GM04504 (cell line): Measurements from ENCODE around the gene KLK4.
"Not testable (repeated sequence)": the region's sequence is repeated elsewhere in the genome, so short reads cannot be mapped to it uniquely, and the experiment has no call there.

Experiments
- DNase-seq: peaks from one replicate; pipeline ENCODE4 v3.0.0-alpha.2; 2012; ENCODE audit warnings: low read depth

The KLK4 gene

GRCh38 chr19:50912727-50913716, 1.8 kb upstream of the KLK4 start:
- no peak for DNase-seq

DNA sequence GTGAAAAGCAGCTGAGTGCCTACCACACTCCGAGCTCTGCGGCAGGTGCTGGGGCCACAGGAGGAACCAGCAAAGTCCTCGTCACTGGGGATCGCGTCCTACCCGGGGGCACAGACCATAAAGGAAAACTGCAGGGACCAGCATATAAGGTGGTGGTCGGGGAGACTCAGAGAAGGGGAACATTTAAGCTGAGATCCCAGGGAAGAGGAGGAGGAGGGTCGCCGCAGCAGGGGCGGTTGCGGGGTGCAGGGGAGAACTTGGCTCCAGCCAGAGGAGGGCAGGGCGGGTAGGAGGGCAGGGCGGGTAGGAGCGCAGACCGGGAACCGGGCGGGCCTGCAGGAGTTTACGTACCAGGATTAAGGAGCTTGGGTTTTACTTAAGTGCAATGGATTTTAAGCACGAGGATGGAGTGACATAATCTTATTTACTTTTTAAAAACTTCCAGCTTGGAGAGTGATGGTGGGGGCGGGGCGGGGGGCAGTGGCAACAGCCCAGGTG, 956 bp upstream of the KLK4 start:
- DNase-seq = no peak

DNA sequence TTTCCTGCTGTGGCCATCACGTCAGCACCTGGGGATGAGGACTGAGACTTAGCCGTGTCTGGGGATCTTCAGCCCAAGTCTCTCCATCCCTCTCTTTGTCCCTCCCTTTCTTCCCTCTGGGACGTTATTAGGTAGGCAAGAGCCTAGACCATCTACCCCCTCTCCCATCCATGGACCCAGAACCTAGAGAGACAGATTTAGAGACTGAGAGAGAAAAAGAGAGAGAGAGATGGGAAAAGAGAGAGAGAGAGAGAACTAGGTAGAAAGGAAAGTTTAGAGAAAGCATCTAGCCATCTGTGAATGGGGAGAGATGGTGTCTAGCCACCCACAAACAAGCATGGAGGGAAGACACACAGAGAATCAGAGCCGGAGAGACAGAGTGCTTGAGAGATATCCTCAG, 473 bp downstream of the KLK4 start:
- DNase-seq = no peak

- no peak for DNase-seq
Observed at GRCh38 chr19:50909240-50910070, 1.7 kb downstream of the KLK4 start.

DNA sequence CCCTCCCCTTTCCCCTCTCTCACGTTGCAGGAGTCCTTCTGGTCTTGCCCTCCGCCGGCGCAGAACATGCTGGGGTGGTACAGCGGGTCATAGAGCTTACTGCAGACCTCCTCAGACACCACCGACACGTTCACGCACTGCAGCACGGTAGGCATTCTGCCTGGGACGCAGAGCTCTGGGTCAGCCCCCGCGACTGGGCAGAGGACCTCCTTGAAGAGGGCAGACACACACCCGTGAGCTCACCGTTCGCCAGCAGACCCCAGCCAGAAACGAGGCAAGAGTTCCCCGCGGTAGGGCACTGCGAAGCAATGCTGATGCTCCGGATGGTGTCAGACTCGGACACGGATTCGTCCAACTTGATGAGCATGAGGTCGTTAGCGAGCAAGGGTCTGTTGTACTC, 2.9 kb downstream of the KLK4 start:
- no peak for DNase-seq

- DNase-seq = no peak
Observed at GRCh38 chr19:50906217-50906616, 5.0 kb downstream of the KLK4 start.

- DNase-seq = no peak
Observed at GRCh38 chr19:50902640-50903039, 8.6 kb downstream of the KLK4 start.

DNA sequence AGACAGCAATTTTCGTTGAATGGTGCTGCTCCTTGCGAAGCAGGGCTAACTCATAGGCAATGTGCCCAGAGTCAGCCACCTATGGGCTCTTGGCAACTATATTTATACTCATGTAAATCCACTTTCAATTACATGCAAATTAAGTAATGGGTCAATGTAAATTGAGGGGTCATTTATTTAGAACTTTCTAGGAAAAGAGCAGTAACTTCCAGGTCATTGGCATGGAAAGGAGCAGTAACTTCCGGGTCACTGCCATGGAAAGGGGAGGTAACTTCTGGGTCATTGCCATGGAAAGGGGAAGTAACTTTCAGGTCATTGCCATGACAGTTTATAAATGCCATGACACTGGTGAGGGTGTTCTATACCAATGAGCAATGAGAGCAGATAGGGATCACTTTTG, 11.6 kb downstream of the KLK4 start:
- DNase-seq = no peak

DNA sequence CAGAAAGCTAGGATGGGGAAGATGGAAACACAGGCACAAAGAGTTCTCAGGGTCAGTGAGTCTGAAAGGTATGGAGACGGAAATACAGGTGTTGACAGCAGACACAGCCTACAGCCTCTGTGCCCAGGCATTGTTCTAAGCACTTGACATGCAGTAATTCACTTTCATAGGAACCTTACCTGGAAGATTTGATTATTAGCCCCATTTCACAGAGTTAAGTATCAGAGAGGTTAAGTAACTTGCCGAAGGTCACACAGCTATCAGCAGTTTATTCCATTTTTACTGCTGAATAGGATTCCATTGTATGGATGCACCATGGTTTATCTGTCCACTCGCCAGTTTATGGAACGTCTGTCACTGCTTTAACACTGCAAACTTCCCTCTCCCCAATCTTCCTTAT, 13.2 kb downstream of the KLK4 start:
- no peak for DNase-seq

- no peak for DNase-seq
Observed at GRCh38 chr19:50897612-50898011, 13.6 kb downstream of the KLK4 start.

- DNase-seq = no peak
Observed at GRCh38 chr19:50897191-50897607, 14.0 kb downstream of the KLK4 start.

GRCh38 chr19:50896591-50897190, 14.5 kb downstream of the KLK4 start:
- peak; percentile 6 for DNase-seq

GRCh38 chr19:50896089-50896590, 15.1 kb downstream of the KLK4 start:
- not testable (repeated sequence) for DNase-seq

DNA sequence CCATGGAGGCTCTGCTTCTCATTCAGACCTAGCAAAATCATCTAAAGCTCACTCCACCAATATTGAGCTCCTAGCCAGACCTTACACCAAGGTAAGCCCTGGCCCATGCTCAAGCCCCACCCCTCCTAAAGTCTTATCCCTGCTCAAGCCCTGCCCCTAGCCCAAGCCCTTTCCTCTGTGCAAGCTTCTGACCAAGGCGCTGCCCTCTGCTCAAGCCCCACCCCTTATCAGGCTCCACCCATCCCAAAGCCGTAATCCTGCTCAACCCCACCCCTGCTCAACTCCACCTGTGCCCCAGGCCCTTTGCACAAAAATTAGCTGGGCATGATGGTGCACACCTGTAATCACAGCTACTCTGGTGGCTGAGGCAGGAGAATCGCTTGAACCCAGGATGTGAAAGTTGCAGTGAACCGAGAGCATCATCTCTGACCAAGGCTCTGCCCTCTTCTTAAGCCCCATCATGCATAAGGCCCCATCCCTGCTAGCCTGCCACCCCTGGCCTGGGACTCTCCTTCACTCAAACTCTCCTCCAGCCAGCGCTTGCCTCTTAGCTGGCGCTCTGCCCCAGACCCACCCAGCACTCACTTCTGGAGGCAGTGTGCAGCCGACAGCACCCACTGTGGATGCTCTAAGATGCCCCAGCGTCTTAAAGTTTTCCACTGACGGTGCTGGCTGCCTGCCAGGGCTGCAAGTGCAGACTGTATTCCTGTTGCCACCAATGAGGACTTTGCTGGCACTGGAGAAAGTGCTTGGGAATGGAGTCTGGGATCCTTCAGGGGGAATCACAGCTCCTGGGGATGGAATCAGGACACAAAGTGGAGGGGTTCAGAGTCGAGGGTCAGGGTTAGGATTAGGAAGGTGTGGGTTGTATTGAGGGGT, 16.5 kb downstream of the KLK4 start:
- DNase-seq = no peak

- no peak for DNase-seq
Observed at GRCh38 chr19:50893047-50893736, 18.0 kb downstream of the KLK4 start.

- no peak for DNase-seq
Observed at GRCh38 chr19:50891253-50891625, 20.0 kb downstream of the KLK4 start.

GRCh38 chr19:50890422-50891252, 20.6 kb downstream of the KLK4 start:
- DNase-seq = no peak

DNA sequence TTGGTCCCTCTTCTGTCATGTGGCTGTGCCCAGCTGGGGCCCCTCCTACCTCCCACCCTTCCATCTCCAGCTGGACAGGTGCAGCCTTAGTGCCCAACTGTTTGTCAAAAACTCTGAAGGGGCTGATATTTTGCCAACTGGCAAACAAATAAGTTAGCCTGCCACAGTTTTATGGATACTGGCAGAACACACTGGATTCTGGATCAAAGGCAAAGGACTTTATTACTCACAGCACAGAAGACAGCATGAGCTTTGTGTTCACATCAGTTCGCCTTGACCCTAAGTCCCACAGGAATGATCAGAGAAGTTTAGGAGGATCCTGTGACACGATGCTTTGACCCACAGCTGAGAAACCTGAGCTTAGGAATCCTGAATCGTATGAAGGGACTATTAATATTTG, 21.6 kb downstream of the KLK4 start:
- DNase-seq = no peak

DNA sequence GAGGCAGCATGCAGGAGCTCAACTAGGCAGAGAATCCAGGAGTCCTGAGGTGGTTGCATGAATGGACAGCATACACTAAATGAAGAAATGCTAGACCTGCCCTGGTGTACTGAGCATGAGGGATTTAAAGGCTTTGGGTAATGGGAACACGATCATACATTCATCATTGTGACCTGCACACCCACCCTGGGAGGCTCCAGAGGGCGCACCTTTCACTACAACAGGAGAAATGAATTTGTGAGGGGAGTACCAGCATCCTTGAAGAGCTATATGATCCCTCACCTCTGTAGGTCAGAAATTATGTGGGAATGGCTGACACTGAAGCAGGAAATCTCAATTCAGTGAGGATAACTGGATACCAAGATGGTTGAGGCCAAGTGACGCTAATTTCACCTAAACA, 29.0 kb downstream of the KLK4 start:
- no peak for DNase-seq

- no peak for DNase-seq
Observed at GRCh38 chr19:50880241-50880640, 31.0 kb downstream of the KLK4 start.
